Natural killer cell treated with Interleukin-12 subunit alpha and Interleukin-12 subunit beta and Interleukin-15 and Interleukin-18, amount 100 ng/mL, for 72 hours (primary cell): ENCODE measurements around the gene ZC3HAV1L. TPM values are rescaled to one million over a fixed set of nuclear protein-coding genes. Genes with fewer than 3 reads are reported as not detected.
A peak's percentile ranks its signal among the peaks of the same experiment; 100 is the strongest.
"Not testable (repeated sequence)": the region's sequence is repeated elsewhere in the genome, so short reads cannot be mapped to it uniquely, and the experiment has no call there.

ENCODE experiments used
- ATAC-seq, 2 donors: fragments of 150-1000 bp; cut with Tn5 transposase in 1 of 2; sonication (Bioruptor Pico), chemical (Tn5 transposase) in 1 of 2; 2 replicates each; pipeline ENCODE4 v1.10.0; 2021
- DNase-seq: peaks from one replicate; pipeline ENCODE4 v3.0.0; 2022; ENCODE audit warnings: low spot score
- H3K27ac Mint-ChIP-seq, 2 donors: 1 replicate in 1 of 2; 2 replicates in 1 of 2; pipeline ENCODE4 v1.8.0; 2022; ENCODE audit warnings: mixed read lengths in 2 of 2, mild to moderate bottlenecking in 1 of 2, moderate library complexity in 1 of 2
- H3K27me3 Mint-ChIP-seq, 2 donors: 1 replicate in 1 of 2; 2 replicates in 1 of 2; pipeline ENCODE4 v1.8.0; 2022; ENCODE audit warnings: mixed read lengths in 2 of 2
- H3K36me3 Mint-ChIP-seq: one replicate; pipeline ENCODE4 v1.8.0; 2022; ENCODE audit warnings: mixed read lengths
- H3K4me1 Mint-ChIP-seq, 2 donors: 1 replicate in 1 of 2; 2 replicates in 1 of 2; pipeline ENCODE4 v1.8.0; 2022; ENCODE audit warnings: low read depth in 2 of 2, mixed read lengths in 2 of 2, mild to moderate bottlenecking in 1 of 2
- H3K4me3 Mint-ChIP-seq: one replicate; pipeline ENCODE4 v1.8.0; 2022; ENCODE audit warnings: mixed read lengths
- H3K9me3 Mint-ChIP-seq: 2 replicates; pipeline ENCODE4 v1.8.0; 2022; ENCODE audit warnings: mixed read lengths
- total RNA-seq, 2 donors: library from RNA; stranded (reverse); gene quantifications; one replicate each; pipeline ENCODE4 v1.2.3, GENCODE V29; 2022

ZC3HAV1L gene
- total RNA-seq, 2 donors from 2014 or later: 3.7 to 8.7 TPM

GRCh38 chr7:138979226-138979979 is 56.4 kb downstream of the ZC3HAV1L start:
- H3K36me3 Mint-ChIP-seq: no peaks in the 10 kb centered on the region
- DNase-seq: no peak
- no peak for ATAC-seq
- H3K4me3 Mint-ChIP-seq: peak overlapping the region; percentile 52
- no peak overlapping the region for H3K27ac Mint-ChIP-seq
- peaks cover 8 to 9% of the 10 kb centered on the region in 2 donors for H3K4me1 Mint-ChIP-seq
- peaks cover 27 to 51% of the 10 kb centered on the region in 2 donors for H3K27me3 Mint-ChIP-seq
- H3K9me3 Mint-ChIP-seq: no peaks in the 10 kb centered on the region

DNA sequence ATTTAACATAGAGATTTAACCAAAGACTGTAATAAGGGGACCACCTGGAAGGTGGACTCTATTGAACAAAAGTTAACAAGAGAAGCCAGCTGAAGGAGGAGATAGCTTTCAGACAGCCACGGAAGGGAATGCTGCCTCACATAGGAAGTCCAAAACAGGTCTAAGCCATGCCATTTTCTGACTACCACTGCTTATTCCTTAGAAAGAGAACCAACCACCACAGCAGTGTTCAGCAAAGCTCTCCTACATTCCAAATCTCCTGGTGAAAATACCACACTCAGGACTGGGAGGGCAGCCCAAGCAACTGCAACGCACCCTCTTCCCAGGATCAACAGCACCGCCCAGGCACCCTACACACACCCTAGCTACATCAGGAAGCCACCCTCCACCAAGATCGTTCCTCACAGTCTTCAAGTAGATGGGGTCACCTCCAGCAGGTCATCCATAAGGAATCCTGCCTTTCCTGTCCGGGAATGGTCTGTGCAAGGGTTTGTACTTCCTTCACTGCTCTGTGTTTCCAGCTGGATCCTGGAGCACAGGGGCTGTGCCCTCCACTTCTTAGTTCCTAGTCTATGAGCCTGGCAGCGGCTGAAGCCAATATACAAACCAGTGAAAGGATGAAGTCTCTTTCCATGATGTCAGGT is 57.2 kb downstream of the ZC3HAV1L start:
- DNase-seq (no peak), ATAC-seq (no peak)
- H3K36me3 Mint-ChIP-seq: no peaks in the 10 kb centered on the region
- H3K4me1 Mint-ChIP-seq: peaks cover 8 to 9% of the 10 kb centered on the region in 2 donors
- H3K27ac Mint-ChIP-seq: no peak overlapping the region
- H3K27me3 Mint-ChIP-seq: peaks cover 27 to 54% of the 10 kb centered on the region in 2 donors
- no peak overlapping the region for H3K4me3 Mint-ChIP-seq
- H3K9me3 Mint-ChIP-seq: no peaks in the 10 kb centered on the region

- not testable (repeated sequence) for H3K4me1 Mint-ChIP-seq, H3K36me3 Mint-ChIP-seq, ATAC-seq, H3K4me3 Mint-ChIP-seq, DNase-seq, H3K9me3 Mint-ChIP-seq, H3K27ac Mint-ChIP-seq
- H3K27me3 Mint-ChIP-seq: peaks cover 34 to 71% of the 10 kb centered on the region in 2 donors
Measured at GRCh38 chr7:138976161-138976560, 59.7 kb downstream of the ZC3HAV1L start.

Other genes starting within 250 kb of the ZC3HAV1L start
- not detected for gene TMEM213, start 238.0 kb downstream of the ZC3HAV1L start, total RNA-seq
- under 1 TPM; 0.21 to 0.98 TPM for gene ATP6V0A4, start 237.8 kb downstream of the ZC3HAV1L start, total RNA-seq
- gene KIAA1549, start 54.7 kb downstream of the ZC3HAV1L start, total RNA-seq: under 1 TPM; 0.21 to 0.33 TPM
- 100 to 1,000 TPM in 1 of 2 donors, 10 to 100 TPM in 1; 88.2 to 104 TPM for gene ZC3HAV1, start 73.7 kb upstream of the ZC3HAV1L start, total RNA-seq
- 10 to 100 TPM; 14.7 to 17.9 TPM for gene UBN2, start 195.2 kb upstream of the ZC3HAV1L start, total RNA-seq